CD4-positive, alpha-beta memory T cell (primary cell): Measurements from ENCODE around the gene DNASE2. TPM values are rescaled to one million over a fixed set of nuclear protein-coding genes. Genes with fewer than 3 reads are reported as not detected.

ENCODE experiments used
- CTCF ChIA-PET: fragments of 350-600 bp; sonication (Branson Sonifier 250); formaldehyde crosslinking; loops from one replicate; lab custom pipeline; 2021; ENCODE audit warnings: inconsistent platforms; ENCODE audit not compliant: partially characterized antibody; lab: Charles Lee
- POLR2A ChIA-PET: fragments of 350-600 bp; sonication (Branson Sonifier 250); formaldehyde crosslinking; loops from one replicate; lab custom pipeline; 2021; ENCODE audit not compliant: partially characterized antibody; lab: Charles Lee
- DNase-seq, 5 donors: peaks; one replicate each; pipeline versions ENCODE4 v3.0.0 to v3.0.0-alpha.2; 2020 to 2022; ENCODE audit warnings: mixed read lengths in 1 of 5
- H3K27ac ChIP-seq: one replicate; pipeline ENCODE4 v1.7.0; 2013; ENCODE audit warnings: low read depth, low read length
- H3K27me3 ChIP-seq: 2 replicates; pipeline ENCODE4 v1.7.0; 2013; ENCODE audit warnings: mild to moderate bottlenecking, low read length, moderate library complexity; ENCODE audit not compliant: insufficient read depth
- H3K36me3 ChIP-seq: 2 replicates; pipeline ENCODE4 v1.7.0; 2013; ENCODE audit warnings: mild to moderate bottlenecking, low read length, moderate library complexity; ENCODE audit not compliant: insufficient read depth
- H3K4me1 ChIP-seq: 2 replicates; pipeline ENCODE4 v1.7.0; 2013; ENCODE audit warnings: mild to moderate bottlenecking, low read length, moderate library complexity; ENCODE audit not compliant: insufficient read depth
- H3K4me3 ChIP-seq, 2 donors: one replicate each; pipeline ENCODE4 v1.7.0; 2013; ENCODE audit warnings: low read length in 2 of 2, mild to moderate bottlenecking in 1 of 2
- H3K9me3 ChIP-seq, 2 donors: one replicate each; pipeline ENCODE4 v1.7.0; 2013; ENCODE audit warnings: low read length in 2 of 2, control low read depth in 1 of 2; ENCODE audit not compliant: control insufficient read depth in 1 of 2
- H3K27ac Mint-ChIP-seq, 7 donors: one replicate each; pipeline ENCODE4 v1.8.0; 2020 to 2021; ENCODE audit warnings: mixed read lengths in 7 of 7, mild to moderate bottlenecking in 6 of 7, inconsistent platforms in 3 of 7, moderate library complexity in 3 of 7
- H3K27me3 Mint-ChIP-seq, 2 donors: one replicate each; pipeline ENCODE4 v1.8.0; 2020 to 2021; ENCODE audit warnings: mixed read lengths in 2 of 2
- H3K36me3 Mint-ChIP-seq, 2 donors: one replicate each; pipeline ENCODE4 v1.8.0; 2020 to 2021; ENCODE audit warnings: mixed read lengths in 2 of 2, inconsistent platforms in 1 of 2, mild to moderate bottlenecking in 1 of 2
- H3K4me1 Mint-ChIP-seq, 4 donors: one replicate each; pipeline ENCODE4 v1.8.0; 2020 to 2021; ENCODE audit warnings: mixed read lengths in 4 of 4, mild to moderate bottlenecking in 1 of 4
- H3K4me3 Mint-ChIP-seq, 8 donors: one replicate each; pipeline ENCODE4 v1.8.0; 2020 to 2021; ENCODE audit warnings: mixed read lengths in 8 of 8, mild to moderate bottlenecking in 7 of 8, moderate library complexity in 6 of 8, inconsistent platforms in 3 of 8
- H3K9me3 Mint-ChIP-seq, 8 donors: one replicate each; pipeline ENCODE4 v1.8.0; 2020 to 2021; ENCODE audit warnings: mixed read lengths in 8 of 8, mild to moderate bottlenecking in 5 of 8, inconsistent platforms in 3 of 8, moderate library complexity in 1 of 8
- intact Hi-C: fragments of 100-400 bp; cut with micrococcal nuclease; formaldehyde crosslinking; loops from one replicate; pipeline ENCODE4 v1.15.1; 2023
- polyA plus RNA-seq, 2 donors: library from polyadenylated mRNA; unstranded; fragments of 300-500 nt; fragmentation: Illumina TruSeq; gene quantifications; one replicate each; pipeline ENCODE4 v1.2.3, GENCODE V29; 2021
- total RNA-seq, 2 experiments: library from RNA; stranded (reverse); gene quantifications; one replicate each; pipeline ENCODE4 v1.2.3, GENCODE V29; 2021

The DNASE2 gene
- total RNA-seq (10 to 100 TPM; 31.6 to 32.8 TPM), polyA plus RNA-seq (10 to 100 TPM; 55.3 to 81.8 TPM)

GRCh38 chr19:12881172-12881808 is at the start of gene DNASE2:
DNASE2 (minus strand) TSS chr19:12881449; CDS start chr19:12881375, 74 bp downstream.
- Mint-ChIP-seq H3K4me3 (peak within 1 kb of the TSS; percentile 88 to 92 (median 89)), H3K4me1 (peaks cover 10 to 46% (median 23%) of the 10 kb centered on the region in 4 donors), H3K27me3 (no peaks in the 10 kb centered on the region), H3K9me3 (peaks cover 0 to 4% (median 0%) of the 10 kb centered on the region in 8 donors), H3K36me3 (peaks cover 0 to 19% of the 10 kb centered on the region in 2 donors), H3K27ac (peak within 1 kb of the TSS; percentile 85 to 96 (median 93))
- POLR2A ChIA-PET: interaction anchor here (0.6 to 2.4 kb wide), 10 partner anchors 9 to 386 kb away, joined by 3 to 20 read pairs (median 4); partner anchors contain the start of genes GCDH and HOOK2
- Histone ChIP-seq H3K4me3 (peak within 1 kb of the TSS; percentile 73 to 76), H3K4me1 (peaks cover 29% of the 10 kb centered on the region), H3K27ac (peak within 1 kb of the TSS; percentile 66), H3K36me3 (peaks cover 11% of the 10 kb centered on the region), H3K9me3 (no peaks in the 10 kb centered on the region), H3K27me3 (no peaks in the 10 kb centered on the region)
- intact Hi-C loops: loop anchor here (1.0 to 5.0 kb wide), 2 partner anchors 9 to 36 kb away; partner anchors contain the start of gene SYCE2
- DNase-seq: peak; percentile 80 to 91 (median 84)
- CTCF ChIA-PET: interaction anchor here (0.7 to 9.0 kb wide), 10 partner anchors 9 to 96 kb away, joined by 3 to 166 read pairs (median 6); partner anchors contain the start of gene GCDH

GRCh38 chr19:12930002-12930645 is 48.9 kb upstream of the DNASE2 start:
- H3K4me3 Mint-ChIP-seq: peak overlapping the region in 1 of 8 donors; percentile 17
- intact Hi-C loops: loop anchor here (10.0 kb wide), 1 partner anchor 195 kb away; the partner anchor contains the start of genes GET3 and TRIR
- Histone ChIP-seq H3K9me3 (no peaks in the 10 kb centered on the region), H3K27me3 (no peaks in the 10 kb centered on the region), H3K36me3 (peaks cover 40% of the 10 kb centered on the region), H3K27ac (no peak overlapping the region), H3K4me1 (peaks cover 24% of the 10 kb centered on the region), H3K4me3 (no peak overlapping the region)
- CTCF ChIA-PET: interaction anchor here (1.1 to 2.3 kb wide), 2 partner anchors 10 to 35 kb away, joined by 3 to 8 read pairs; no protein-coding TSS in a partner anchor
- DNase-seq: no peak
- H3K27me3 Mint-ChIP-seq: no peaks in the 10 kb centered on the region
- POLR2A ChIA-PET: interaction anchor here (0.6 to 1.4 kb wide), 3 partner anchors 9 to 39 kb away, joined by 3 to 4 read pairs (median 3); partner anchors contain the start of genes CALR and GCDH
- no peaks in the 10 kb centered on the region for H3K9me3 Mint-ChIP-seq
- H3K36me3 Mint-ChIP-seq: peaks cover 18 to 40% of the 10 kb centered on the region in 2 donors
- H3K27ac Mint-ChIP-seq: no peak overlapping the region
- H3K4me1 Mint-ChIP-seq: peaks cover 14 to 27% (median 22%) of the 10 kb centered on the region in 4 donors

- no peak overlapping the region for H3K4me3 ChIP-seq
- no peaks in the 10 kb centered on the region for H3K9me3 Mint-ChIP-seq
- no peaks in the 10 kb centered on the region for H3K9me3 ChIP-seq
- no peak overlapping the region for H3K4me3 Mint-ChIP-seq
- intact Hi-C loops: no loop called here
- H3K36me3 ChIP-seq: peaks cover 55% of the 10 kb centered on the region
- H3K27me3 ChIP-seq: no peaks in the 10 kb centered on the region
- H3K4me1 ChIP-seq: no peaks in the 10 kb centered on the region
- ChIA-PET POLR2A (interaction anchor here (1.1 to 2.0 kb wide), 3 partner anchors 9 to 13 kb away, joined by 4 to 5 read pairs (median 5); partner anchors contain the start of genes CALR and FARSA), CTCF (interaction anchor here (1.6 kb wide), 1 partner anchor 40 kb away, joined by 6 read pairs; no protein-coding TSS in a partner anchor)
- no peak overlapping the region for H3K27ac Mint-ChIP-seq
- peaks cover 0 to 5% (median 3%) of the 10 kb centered on the region in 4 donors for H3K4me1 Mint-ChIP-seq
- DNase-seq: no peak
- peaks cover 33 to 56% of the 10 kb centered on the region in 2 donors for H3K36me3 Mint-ChIP-seq
- H3K27ac ChIP-seq: no peak overlapping the region
- H3K27me3 Mint-ChIP-seq: no peaks in the 10 kb centered on the region
These were observed 43.5 kb upstream of the DNASE2 start for GRCh38 chr19:12924621-12925310.

- H3K27ac Mint-ChIP-seq: peak overlapping the region in 3 of 7 donors; percentile 20 to 70 (median 46)
These were observed 41.7 kb upstream of the DNASE2 start for GRCh38 chr19:12922959-12923358.

GRCh38 chr19:12921047-12921446 is 39.8 kb upstream of the DNASE2 start:
- Histone ChIP-seq H3K9me3 (no peaks in the 10 kb centered on the region), H3K4me1 (peaks cover 10% of the 10 kb centered on the region), H3K27ac (no peak overlapping the region), H3K36me3 (peaks cover 26% of the 10 kb centered on the region), H3K4me3 (no peak overlapping the region), H3K27me3 (no peaks in the 10 kb centered on the region)
- peaks cover 16 to 35% of the 10 kb centered on the region in 2 donors for H3K36me3 Mint-ChIP-seq
- peaks cover 0 to 5% (median 0%) of the 10 kb centered on the region in 8 donors for H3K9me3 Mint-ChIP-seq
- peaks cover 4 to 18% (median 10%) of the 10 kb centered on the region in 4 donors for H3K4me1 Mint-ChIP-seq
- POLR2A ChIA-PET: interaction anchor here (0.6 to 3.4 kb wide), 4 partner anchors 12 to 225 kb away, joined by 3 to 23 read pairs (median 3); partner anchors contain the start of gene FARSA
- intact Hi-C loops: no loop called here
- CTCF ChIA-PET: interaction anchor here (2.0 kb wide), 1 partner anchor 36 kb away, joined by 9 read pairs; no protein-coding TSS in a partner anchor
- H3K4me3 Mint-ChIP-seq: peak overlapping the region in 1 of 8 donors; percentile 34
- no peak for DNase-seq
- H3K27me3 Mint-ChIP-seq: no peaks in the 10 kb centered on the region
- peak overlapping the region in 5 of 7 donors; percentile 22 to 93 (median 80) for H3K27ac Mint-ChIP-seq

More at GRCh38 chr19:12922959-12923358, 41.7 kb upstream of the DNASE2 start:
- Mint-ChIP-seq H3K4me3 (peak overlapping the region in 1 of 8 donors; percentile 22), H3K9me3 (peaks cover 0 to 5% (median 0%) of the 10 kb centered on the region in 8 donors), H3K4me1 (peaks cover 4 to 13% (median 9%) of the 10 kb centered on the region in 4 donors), H3K27me3 (no peaks in the 10 kb centered on the region), H3K36me3 (peaks cover 23 to 46% of the 10 kb centered on the region in 2 donors)
- CTCF ChIA-PET: no interaction called here
- intact Hi-C loops: no loop called here
- POLR2A ChIA-PET: interaction anchor here (1.0 kb wide), 1 partner anchor 9 kb away, joined by 3 read pairs; no protein-coding TSS in a partner anchor
- H3K4me3 ChIP-seq: no peak overlapping the region
- no peaks in the 10 kb centered on the region for H3K9me3 ChIP-seq
- H3K27ac ChIP-seq: no peak overlapping the region
- DNase-seq: no peak
- H3K4me1 ChIP-seq: peaks cover 10% of the 10 kb centered on the region
- H3K36me3 ChIP-seq: peaks cover 38% of the 10 kb centered on the region
- no peaks in the 10 kb centered on the region for H3K27me3 ChIP-seq

GRCh38 chr19:12918253-12918652 is 37.0 kb upstream of the DNASE2 start:
- H3K4me1 ChIP-seq: peaks cover 28% of the 10 kb centered on the region
- Mint-ChIP-seq H3K27me3 (no peaks in the 10 kb centered on the region), H3K36me3 (peaks cover 6 to 16% of the 10 kb centered on the region in 2 donors), H3K4me1 (peaks cover 13 to 40% (median 25%) of the 10 kb centered on the region in 4 donors), H3K4me3 (peak overlapping the region in 3 of 8 donors; percentile 33 to 70 (median 59)), H3K9me3 (peaks cover 0 to 5% (median 0%) of the 10 kb centered on the region in 8 donors), H3K27ac (peak overlapping the region in 3 of 7 donors; percentile 69 to 93 (median 70))
- ChIA-PET POLR2A (no interaction called here), CTCF (no interaction called here)
- DNase-seq: no peak
- intact Hi-C loops: loop anchor here (5.0 kb wide), 1 partner anchor 36 kb away; the partner anchor contains the start of gene DNASE2
- H3K9me3 ChIP-seq: no peaks in the 10 kb centered on the region
- H3K27ac ChIP-seq: no peak overlapping the region
- H3K36me3 ChIP-seq: peaks cover 10% of the 10 kb centered on the region
- no peaks in the 10 kb centered on the region for H3K27me3 ChIP-seq
- H3K4me3 ChIP-seq: no peak overlapping the region
